ENCODE results near the gene VSTM4.

VSTM4 gene

GRCh38 chr10:49068209-49068608, 47.1 kb downstream of the VSTM4 start:
- no peak for DNase-seq

DNA sequence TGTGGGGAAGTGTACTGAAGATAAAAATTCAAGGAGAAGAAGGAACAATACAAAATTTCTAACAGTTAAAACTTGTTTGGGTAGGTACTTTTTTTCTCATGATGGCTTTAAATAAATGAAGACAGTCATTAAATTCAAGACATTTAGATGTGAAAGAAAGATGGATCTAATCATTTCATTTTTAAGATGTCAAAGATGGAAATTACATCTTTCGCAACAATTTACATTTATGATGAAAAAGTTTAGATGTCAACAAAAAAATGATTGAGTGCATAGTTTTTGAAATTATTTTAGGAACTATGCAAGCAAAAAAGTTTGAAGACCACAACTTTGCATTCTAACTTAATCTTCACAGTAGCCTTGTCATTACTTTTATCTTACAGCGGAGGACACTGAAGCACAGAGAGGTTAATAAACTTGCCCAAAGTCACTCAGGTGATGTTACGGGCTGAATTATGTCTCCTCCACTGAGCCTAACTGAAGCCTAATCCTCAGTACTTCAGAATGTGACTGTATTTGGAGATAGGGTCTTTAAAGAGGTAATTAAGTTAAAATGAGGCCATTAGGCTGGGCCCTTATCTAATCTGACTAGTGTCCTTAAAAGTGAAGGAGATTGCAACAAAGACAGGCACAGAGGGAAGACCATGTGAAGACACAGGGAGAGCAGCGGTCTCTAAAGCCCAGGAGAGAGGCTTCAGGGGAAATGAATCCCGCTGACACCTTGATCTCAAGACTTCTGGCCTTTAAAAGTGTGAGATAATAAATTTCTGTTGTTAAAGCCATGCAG, 48.2 kb downstream of the VSTM4 start:
- no peak for DNase-seq

- no peak for DNase-seq
Measured at GRCh38 chr10:49062229-49062628, 53.1 kb downstream of the VSTM4 start.

DNA sequence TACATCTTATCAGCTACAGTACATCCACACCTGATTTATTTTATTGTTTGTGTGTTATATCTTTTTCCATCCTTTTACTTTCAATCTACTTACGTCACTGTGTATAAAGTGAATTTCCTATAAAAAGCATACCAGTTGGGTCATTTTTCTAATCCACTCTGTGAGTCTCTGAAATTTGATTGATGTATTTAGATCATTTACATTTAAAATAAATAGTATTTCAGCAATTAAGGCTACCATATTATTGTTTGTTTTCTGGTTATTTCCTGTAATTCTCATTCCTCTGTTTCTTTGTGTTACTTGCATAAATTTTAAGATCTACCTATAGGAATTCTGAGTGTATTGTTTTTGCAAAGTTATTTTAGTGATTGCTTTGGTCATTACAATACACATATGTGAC, 53.7 kb downstream of the VSTM4 start:
- DNase-seq: no peak

- no peak for DNase-seq
Measured at GRCh38 chr10:49058463-49059255, 56.7 kb downstream of the VSTM4 start.

DNA sequence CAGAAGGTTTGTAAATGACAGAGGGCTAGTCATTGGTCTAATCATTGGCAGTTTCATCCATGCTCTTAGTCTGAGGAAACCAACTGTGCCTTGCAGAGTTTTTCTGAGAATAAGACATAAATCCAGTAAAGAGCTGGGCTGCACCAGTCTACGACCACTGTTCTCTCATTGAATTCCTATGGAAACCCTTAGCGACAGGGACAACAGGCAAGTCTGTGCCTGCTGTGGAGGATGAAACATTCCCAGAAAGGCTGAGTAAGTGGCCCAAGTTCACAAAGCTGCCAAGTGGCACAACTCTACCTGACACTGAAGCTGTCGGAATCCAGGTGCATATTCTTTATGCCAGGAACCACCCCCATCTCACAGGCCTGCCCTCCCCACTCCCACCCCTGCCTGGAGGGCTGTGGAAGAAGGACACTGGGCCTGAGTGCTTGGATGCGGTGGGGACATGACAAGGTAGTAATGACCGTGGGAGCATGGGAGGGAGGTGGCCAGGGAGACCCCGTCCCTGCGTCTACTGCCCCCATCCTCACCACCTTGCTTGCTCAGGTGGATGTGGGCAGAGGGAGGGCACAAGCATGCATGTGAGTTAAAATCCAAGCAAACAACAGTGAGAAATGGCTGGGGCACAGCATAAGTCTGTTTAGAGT, 58.0 kb downstream of the VSTM4 start:
- DNase-seq: no peak

DNA sequence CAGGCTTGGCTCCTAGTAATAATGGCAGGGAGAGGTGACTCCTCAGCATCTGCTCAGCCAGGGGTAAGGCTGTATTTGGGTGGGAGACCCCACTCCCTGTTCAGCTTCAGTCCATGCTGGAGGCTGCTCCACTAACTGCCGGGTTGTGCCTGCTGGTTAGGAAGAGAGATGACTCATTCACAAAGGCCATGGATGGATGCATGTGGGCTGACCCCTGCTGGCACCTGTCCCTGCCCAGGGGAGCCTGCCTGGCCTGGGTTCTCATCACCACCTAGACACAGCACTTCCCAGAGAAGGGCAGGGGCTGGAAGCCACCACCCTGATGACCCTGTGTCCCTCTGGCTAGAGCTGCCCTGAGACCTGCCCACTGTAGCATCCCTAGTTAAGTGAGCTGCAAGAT, 59.0 kb downstream of the VSTM4 start:
- no peak for DNase-seq

DNA sequence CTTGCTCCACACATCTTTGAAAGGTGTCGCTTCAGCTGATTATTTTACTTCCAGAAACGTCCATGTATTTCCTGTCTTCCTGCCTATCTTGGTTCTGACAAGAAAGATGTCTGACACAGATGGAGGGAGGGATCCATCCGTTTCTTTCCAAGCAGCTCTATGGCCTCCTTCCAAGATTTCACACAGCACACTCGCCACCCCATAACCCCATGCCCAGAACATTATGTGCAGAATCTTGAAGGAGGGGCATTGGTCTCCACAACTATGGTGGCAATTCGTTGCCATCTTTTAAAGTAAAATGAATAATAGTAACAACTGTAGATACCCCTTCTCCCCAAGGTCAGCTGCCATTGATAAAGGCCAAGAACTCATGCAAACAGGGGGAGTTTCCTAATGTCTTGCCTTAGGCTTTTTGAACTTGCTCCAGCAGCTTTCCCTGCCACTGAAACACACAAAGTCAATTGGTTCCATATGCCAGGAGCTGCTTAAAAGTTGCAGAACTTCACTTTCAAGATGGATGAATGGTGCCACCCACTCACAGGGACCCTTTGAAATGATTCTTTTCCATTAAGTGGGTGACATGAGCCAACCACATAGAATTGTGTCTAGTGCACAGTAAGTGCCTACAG, 60.0 kb downstream of the VSTM4 start:
- DNase-seq: no peak

GRCh38 chr10:49054753-49055152, 60.6 kb downstream of the VSTM4 start:
- no peak for DNase-seq

DNA sequence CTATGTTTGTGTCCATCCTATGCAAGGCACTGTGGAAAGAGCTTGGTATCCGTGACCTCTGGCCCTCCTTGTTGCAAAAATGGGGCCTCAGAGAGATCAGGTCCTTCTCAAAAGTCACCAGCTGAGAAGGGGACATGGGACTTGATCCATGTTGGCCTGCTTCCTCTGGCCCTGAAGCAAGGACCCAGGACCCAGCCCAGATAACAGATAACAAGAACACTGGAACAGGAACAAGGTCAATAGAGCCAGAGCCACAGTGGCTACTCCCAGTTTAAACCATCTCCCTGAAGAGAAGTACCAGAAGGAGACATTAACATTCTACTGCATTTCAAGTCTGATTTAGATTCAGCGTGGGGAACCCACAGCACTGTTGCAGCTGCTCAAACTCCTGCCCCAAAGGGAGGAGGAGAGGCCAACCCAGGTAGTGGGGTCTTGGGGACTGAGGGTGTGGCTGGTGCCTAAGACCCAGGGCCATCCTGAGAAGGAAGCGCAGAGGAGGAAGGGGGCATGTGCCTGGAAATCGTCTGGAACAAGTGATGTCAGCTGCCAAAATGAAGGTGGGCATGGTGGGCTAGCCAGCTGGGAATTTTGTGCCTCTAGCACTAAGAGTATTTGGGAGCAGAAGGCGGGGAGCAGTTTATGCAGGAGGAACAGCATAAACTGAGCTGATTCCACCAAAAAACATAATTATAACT, 61.2 kb downstream of the VSTM4 start:
- DNase-seq: no peak

- DNase-seq: no peak
Measured at GRCh38 chr10:49053053-49053997, 62.0 kb downstream of the VSTM4 start.

DNA sequence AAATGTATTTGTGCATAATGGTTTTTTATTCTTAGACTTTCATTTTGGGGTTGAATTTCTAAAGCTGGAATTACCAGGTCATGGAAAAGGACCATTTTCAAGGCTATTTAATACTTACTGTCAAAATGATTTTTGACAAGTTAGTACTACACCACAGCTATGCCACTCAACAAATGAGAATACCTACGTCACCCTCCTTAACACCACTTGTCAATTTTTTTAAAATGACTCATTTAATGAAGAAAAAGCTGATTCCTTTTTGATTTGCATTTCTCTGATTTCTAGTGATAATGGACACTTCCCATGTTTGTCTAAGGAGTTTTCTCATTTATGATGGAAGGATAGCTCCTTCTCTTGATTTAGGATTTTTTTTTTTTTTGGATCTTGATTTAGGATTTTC, 63.3 kb downstream of the VSTM4 start:
- DNase-seq: no peak

GRCh38 chr10:49050906-49051305, 64.4 kb downstream of the VSTM4 start:
- no peak for DNase-seq

DNA sequence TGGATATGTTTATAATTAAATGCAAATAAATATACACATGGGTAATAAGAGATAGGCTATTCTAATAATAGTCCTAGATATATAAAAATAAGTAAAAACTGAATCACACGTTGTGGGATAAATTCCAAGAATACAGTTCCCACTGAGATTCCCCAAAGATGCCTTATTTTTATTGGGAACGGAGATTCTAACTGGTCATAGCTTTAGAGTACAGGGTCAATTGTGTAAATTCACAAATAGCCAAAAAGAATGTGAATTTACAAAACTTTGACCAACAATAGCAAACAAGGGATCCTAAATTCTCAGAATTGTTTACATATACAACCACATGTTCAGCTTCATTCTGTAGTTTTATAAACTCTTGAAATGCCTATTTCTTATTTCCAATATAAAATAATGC, 65.0 kb downstream of the VSTM4 start:
- no peak for DNase-seq

DNA sequence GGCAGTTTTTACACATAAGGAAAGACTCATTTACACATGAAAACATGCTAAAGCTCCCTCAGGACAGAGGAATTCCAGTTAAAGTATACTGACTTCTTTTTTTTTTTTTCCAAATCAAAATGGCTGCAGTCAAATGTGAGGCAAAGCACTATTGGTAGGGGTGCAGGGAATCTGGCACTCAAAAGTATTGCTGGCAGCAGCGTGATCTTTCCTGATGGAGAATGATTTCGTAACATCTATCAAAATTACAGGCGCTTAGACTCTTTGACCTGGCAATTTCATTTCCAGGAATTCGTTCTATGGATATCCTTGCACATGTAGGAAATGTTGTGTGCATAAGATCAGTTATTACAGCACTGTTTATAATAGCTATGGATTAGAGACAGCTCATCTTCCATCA, 65.7 kb downstream of the VSTM4 start:
- no peak for DNase-seq

DNA sequence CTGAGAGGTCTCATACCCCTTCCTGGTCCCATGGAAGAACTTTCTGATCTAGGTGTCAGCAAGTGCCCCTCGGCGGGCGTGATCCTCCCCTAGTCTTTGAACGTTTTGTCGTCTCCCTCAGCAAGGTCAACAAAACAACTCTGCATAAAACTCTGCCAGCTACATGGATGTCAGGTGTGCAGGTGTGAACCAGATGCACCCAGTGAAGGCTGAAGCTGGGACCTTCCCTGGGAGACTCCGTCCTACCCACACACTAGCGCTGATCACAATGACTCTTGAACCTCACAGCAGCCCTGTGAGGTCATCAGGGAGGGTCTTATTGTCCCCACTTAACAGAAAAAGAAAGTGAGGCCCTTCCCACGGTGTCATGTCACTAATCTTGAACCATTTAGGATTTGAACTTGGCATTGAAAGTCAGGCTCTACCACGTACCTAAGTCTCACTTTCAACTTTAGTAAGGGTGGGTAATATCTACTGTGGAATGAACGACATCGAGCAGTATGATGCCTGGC, 68.1 kb downstream of the VSTM4 start:
- DNase-seq: no peak

GRCh38 chr10:49044293-49045193, 70.8 kb downstream of the VSTM4 start:
- DNase-seq: no peak

DNA sequence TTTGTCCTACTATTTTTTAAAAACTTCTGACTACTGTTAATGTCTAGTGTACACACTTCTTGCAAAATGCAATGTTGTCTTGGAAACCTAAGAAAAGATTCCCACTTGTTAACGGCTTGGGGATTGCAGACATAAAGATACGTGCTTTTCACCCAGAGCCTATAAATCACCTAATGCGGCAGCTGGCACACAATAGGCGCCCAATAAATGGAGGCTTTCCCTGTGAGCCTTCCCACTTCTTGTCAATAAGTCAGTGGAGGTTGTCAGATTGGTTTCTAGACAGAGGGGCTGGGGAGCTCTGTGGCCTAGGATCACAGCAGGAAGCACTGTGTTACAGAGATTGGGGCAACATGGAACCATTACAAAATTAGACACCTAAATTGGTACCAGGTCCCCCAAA, 74.7 kb downstream of the VSTM4 start:
- DNase-seq: no peak

- DNase-seq: no peak
Measured at GRCh38 chr10:49039409-49039808, 75.9 kb downstream of the VSTM4 start.

DNA sequence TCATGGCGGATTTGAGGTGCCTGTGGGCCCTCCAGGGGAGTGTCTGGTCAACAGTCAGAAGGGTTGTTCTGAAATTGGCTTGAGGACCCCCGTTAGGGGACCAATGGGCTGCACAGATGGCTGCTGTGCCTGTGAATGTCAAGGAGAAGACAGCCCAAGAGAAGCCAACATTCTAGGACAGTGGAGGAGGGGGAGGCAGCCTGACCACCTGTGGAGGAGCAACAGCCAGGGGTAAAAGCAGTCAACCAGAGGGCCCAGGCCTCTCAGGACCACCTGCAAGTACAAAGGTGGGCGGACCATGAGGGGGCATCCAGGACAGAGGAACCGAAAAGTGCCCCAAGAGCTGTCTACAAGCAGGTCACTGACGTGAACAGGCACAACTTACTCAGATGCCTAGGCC, 76.6 kb downstream of the VSTM4 start:
- DNase-seq: no peak
